ENCODE results near the gene PDE4D. TPM values are rescaled to one million over a fixed set of nuclear protein-coding genes. Genes with fewer than 3 reads are reported as not detected.
A peak's percentile ranks its signal among the peaks of the same experiment; 100 is the strongest.

PDE4D gene
- total RNA-seq, 2 experiments from 2014 or later, result 68.5 to 69.8 TPM

- DNase-seq, result no peak
- Mint-ChIP-seq H3K9me3 (ENCODE audit: low read depth) (no peaks in the 10 kb centered on the region), H3K36me3 (ENCODE audit: low read depth) (no peaks in the 10 kb centered on the region), H3K27ac (no peak overlapping the region), H3K27me3 (peaks cover 20% of the 10 kb centered on the region), H3K4me1 (no peaks in the 10 kb centered on the region), H3K4me3 (no peak overlapping the region)
- POLR2A ChIA-PET, result no interaction called here
- CTCF ChIA-PET, result interaction anchor here (2.1 kb wide), 1 partner anchor 8 kb away, joined by 7 read pairs; no protein-coding TSS in a partner anchor
- intact Hi-C loops (cut with DNase I, micrococcal nuclease), result no loop called here
- no peak for ATAC-seq
Measured at GRCh38 chr5:59256331-59256730, 637.2 kb downstream of the PDE4D start.

- intact Hi-C loops (cut with DNase I, micrococcal nuclease), result no loop called here
- CTCF ChIA-PET, result no interaction called here
Measured at GRCh38 chr5:59254055-59254687, 639.4 kb downstream of the PDE4D start.

GRCh38 chr5:59253625-59254024 lies 639.9 kb downstream of the PDE4D start:
- Mint-ChIP-seq H3K4me1 (no peaks in the 10 kb centered on the region), H3K36me3 (ENCODE audit: low read depth) (no peaks in the 10 kb centered on the region), H3K9me3 (ENCODE audit: low read depth) (no peaks in the 10 kb centered on the region), H3K27ac (no peak overlapping the region), H3K4me3 (no peak overlapping the region), H3K27me3 (peaks cover 27% of the 10 kb centered on the region)
- ATAC-seq (no peak), DNase-seq (no peak)
- intact Hi-C loops (cut with DNase I, micrococcal nuclease), result no loop called here
- CTCF ChIA-PET, result no interaction called here
- POLR2A ChIA-PET, result no interaction called here

More at GRCh38 chr5:59254055-59254687, 639.4 kb downstream of the PDE4D start:
- Mint-ChIP-seq H3K27me3 (peaks cover 27% of the 10 kb centered on the region), H3K9me3 (ENCODE audit: low read depth) (no peaks in the 10 kb centered on the region), H3K36me3 (ENCODE audit: low read depth) (no peaks in the 10 kb centered on the region), H3K4me3 (no peak overlapping the region), H3K27ac (no peak overlapping the region), H3K4me1 (no peaks in the 10 kb centered on the region)
- POLR2A ChIA-PET, result no interaction called here
- DNase-seq (no peak), ATAC-seq (no peak)

GRCh38 chr5:59251627-59252026 lies 641.9 kb downstream of the PDE4D start:
- no peak overlapping the region for H3K27ac Mint-ChIP-seq
- H3K4me1 Mint-ChIP-seq, result peaks cover 5% of the 10 kb centered on the region
- ATAC-seq (no peak), DNase-seq (no peak)
- no peak overlapping the region for H3K4me3 Mint-ChIP-seq
- no peaks in the 10 kb centered on the region for H3K9me3 Mint-ChIP-seq (ENCODE audit: low read depth)
- H3K36me3 Mint-ChIP-seq (ENCODE audit: low read depth), result no peaks in the 10 kb centered on the region
- ChIA-PET POLR2A (no interaction called here), CTCF (no interaction called here)
- intact Hi-C loops (cut with DNase I, micrococcal nuclease), result no loop called here
- H3K27me3 Mint-ChIP-seq, result peaks cover 22% of the 10 kb centered on the region

- H3K4me3 Mint-ChIP-seq, result no peak overlapping the region
- H3K27ac Mint-ChIP-seq, result no peak overlapping the region
- ChIA-PET CTCF (interaction anchor here (1.0 kb wide), 1 partner anchor 28 kb away, joined by 5 read pairs; no protein-coding TSS in a partner anchor), POLR2A (no interaction called here)
- H3K36me3 Mint-ChIP-seq (ENCODE audit: low read depth), result no peaks in the 10 kb centered on the region
- H3K4me1 Mint-ChIP-seq, result peaks cover 6% of the 10 kb centered on the region
- no peaks in the 10 kb centered on the region for H3K9me3 Mint-ChIP-seq (ENCODE audit: low read depth)
- H3K27me3 Mint-ChIP-seq, result peaks cover 19% of the 10 kb centered on the region
- DNase-seq, result no peak
- ATAC-seq, result no peak
- intact Hi-C loops (cut with DNase I, micrococcal nuclease), result no loop called here
Measured at GRCh38 chr5:59249726-59250125, 643.8 kb downstream of the PDE4D start.

DNA sequence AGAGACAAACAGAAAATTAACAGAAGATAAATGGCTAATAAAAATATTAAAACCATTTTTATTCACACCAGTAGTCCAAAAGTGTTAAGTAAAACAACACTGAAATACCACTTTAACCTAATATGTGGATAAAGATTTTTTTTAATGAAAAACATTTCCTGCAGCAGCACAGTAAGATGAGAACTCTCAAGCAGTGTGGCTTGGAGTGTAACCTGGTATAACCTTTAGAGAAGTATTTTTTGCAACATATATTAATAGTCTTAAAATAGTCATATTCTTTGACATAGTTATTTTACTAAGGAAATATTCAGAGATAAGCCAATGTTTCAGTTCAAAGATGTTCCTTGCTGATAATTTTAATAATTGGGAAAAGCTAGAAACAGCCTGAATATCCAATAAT lies 644.4 kb downstream of the PDE4D start:
- Mint-ChIP-seq H3K4me3 (no peak overlapping the region), H3K36me3 (ENCODE audit: low read depth) (no peaks in the 10 kb centered on the region), H3K4me1 (peaks cover 6% of the 10 kb centered on the region), H3K27me3 (peaks cover 16% of the 10 kb centered on the region), H3K27ac (no peak overlapping the region), H3K9me3 (ENCODE audit: low read depth) (no peaks in the 10 kb centered on the region)
- intact Hi-C loops (cut with DNase I, micrococcal nuclease), result no loop called here
- ATAC-seq (no peak), DNase-seq (no peak)
- ChIA-PET POLR2A (no interaction called here), CTCF (no interaction called here)

- Mint-ChIP-seq H3K4me3 (no peak overlapping the region), H3K27ac (no peak overlapping the region), H3K27me3 (peaks cover 15% of the 10 kb centered on the region), H3K36me3 (ENCODE audit: low read depth) (no peaks in the 10 kb centered on the region), H3K9me3 (ENCODE audit: low read depth) (no peaks in the 10 kb centered on the region), H3K4me1 (peaks cover 6% of the 10 kb centered on the region)
- DNase-seq (no peak), ATAC-seq (peak; percentile 66)
- intact Hi-C loops (cut with DNase I, micrococcal nuclease), result no loop called here
- ChIA-PET POLR2A (no interaction called here), CTCF (interaction anchor here (0.5 kb wide), 1 partner anchor 47 kb away, joined by 3 read pairs; no protein-coding TSS in a partner anchor)
Measured at GRCh38 chr5:59246882-59247281, 646.6 kb downstream of the PDE4D start.

- ATAC-seq (no peak), DNase-seq (no peak)
- ChIA-PET CTCF (interaction anchor here (0.5 to 0.7 kb wide), 2 partner anchors 48 to 58 kb away, joined by 3 read pairs; no protein-coding TSS in a partner anchor), POLR2A (no interaction called here)
- intact Hi-C loops (cut with DNase I, micrococcal nuclease), result no loop called here
- H3K4me3 Mint-ChIP-seq, result no peak overlapping the region
- H3K9me3 Mint-ChIP-seq (ENCODE audit: low read depth), result no peaks in the 10 kb centered on the region
- no peaks in the 10 kb centered on the region for H3K36me3 Mint-ChIP-seq (ENCODE audit: low read depth)
- H3K4me1 Mint-ChIP-seq, result peaks cover 6% of the 10 kb centered on the region
- H3K27me3 Mint-ChIP-seq, result peaks cover 16% of the 10 kb centered on the region
- no peak overlapping the region for H3K27ac Mint-ChIP-seq
Measured at GRCh38 chr5:59246145-59246869, 647.2 kb downstream of the PDE4D start.

- POLR2A ChIA-PET, result no interaction called here
- H3K4me3 Mint-ChIP-seq, result no peak overlapping the region
- no peaks in the 10 kb centered on the region for H3K9me3 Mint-ChIP-seq (ENCODE audit: low read depth)
- no peak overlapping the region for H3K27ac Mint-ChIP-seq
- DNase-seq, result no peak
- no peak for ATAC-seq
- CTCF ChIA-PET, result no interaction called here
- H3K36me3 Mint-ChIP-seq (ENCODE audit: low read depth), result no peaks in the 10 kb centered on the region
- intact Hi-C loops (cut with DNase I, micrococcal nuclease), result no loop called here
- H3K27me3 Mint-ChIP-seq, result peaks cover 13% of the 10 kb centered on the region
- peaks cover 6% of the 10 kb centered on the region for H3K4me1 Mint-ChIP-seq
Measured at GRCh38 chr5:59245198-59245597, 648.3 kb downstream of the PDE4D start.

GRCh38 chr5:59241552-59241951 lies 652.0 kb downstream of the PDE4D start:
- ATAC-seq, result no peak
- Mint-ChIP-seq H3K27ac (no peak overlapping the region), H3K4me1 (peaks cover 23% of the 10 kb centered on the region), H3K9me3 (ENCODE audit: low read depth) (no peaks in the 10 kb centered on the region), H3K27me3 (peaks cover 31% of the 10 kb centered on the region), H3K4me3 (no peak overlapping the region), H3K36me3 (ENCODE audit: low read depth) (no peaks in the 10 kb centered on the region)
- DNase-seq, result no peak
- POLR2A ChIA-PET, result interaction anchor here (0.9 kb wide), 1 partner anchor 418 kb away, joined by 3 read pairs; no protein-coding TSS in a partner anchor
- intact Hi-C loops (cut with DNase I, micrococcal nuclease), result no loop called here
- CTCF ChIA-PET, result interaction anchor here (0.8 to 0.9 kb wide), 2 partner anchors 211 to 497 kb away, joined by 3 to 4 read pairs; no protein-coding TSS in a partner anchor

DNA sequence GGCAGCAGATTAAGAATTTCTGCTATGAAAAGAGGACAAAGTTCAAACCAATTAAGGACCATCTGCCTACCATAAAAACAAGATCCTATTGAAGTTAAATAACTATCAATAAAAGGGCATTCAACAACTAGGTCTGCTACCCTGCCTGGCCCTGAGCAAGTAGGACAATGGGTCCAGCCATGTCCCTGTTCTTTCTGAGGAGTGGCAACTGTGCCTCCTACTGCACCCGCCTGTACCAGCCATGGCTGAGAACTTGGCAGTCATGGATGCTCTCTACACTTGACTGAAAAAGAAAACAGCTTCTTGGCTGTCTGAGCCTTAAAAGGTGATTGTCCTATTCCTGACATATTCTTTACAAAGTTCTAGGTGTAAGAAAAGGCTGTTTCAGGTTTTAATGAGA lies 652.4 kb downstream of the PDE4D start:
- Mint-ChIP-seq H3K27me3 (peaks cover 34% of the 10 kb centered on the region), H3K9me3 (ENCODE audit: low read depth) (no peaks in the 10 kb centered on the region), H3K27ac (no peak overlapping the region), H3K36me3 (ENCODE audit: low read depth) (no peaks in the 10 kb centered on the region), H3K4me3 (no peak overlapping the region), H3K4me1 (peaks cover 22% of the 10 kb centered on the region)
- ATAC-seq (no peak), DNase-seq (no peak)
- POLR2A ChIA-PET, result interaction anchor here (0.9 kb wide), 1 partner anchor 418 kb away, joined by 3 read pairs; no protein-coding TSS in a partner anchor
- intact Hi-C loops (cut with DNase I, micrococcal nuclease), result no loop called here
- CTCF ChIA-PET, result interaction anchor here (0.8 to 1.1 kb wide), 3 partner anchors 53 to 498 kb away, joined by 3 to 4 read pairs (median 4); no protein-coding TSS in a partner anchor

Data from activated CD4-positive, alpha-beta T cell treated with anti-CD3 and anti-CD28 coated beads for 36 hours (primary cell).